Fibroblast of lung (primary cell): Measurements from ENCODE around the gene ARID1B.

Experiments
- EZH2 ChIP-seq: IDR thresholded peaks from 2 replicates; pipeline ENCODE4 v1.5.1; 2012; ENCODE audit warnings: low read length, control low read depth, mild to moderate bottlenecking; ENCODE audit errors: missing control alignments
- TF ChIP-seq, protein P1 (sequence below), 2 donors: IDR thresholded peaks in 1 of 2; conservative IDR thresholded peaks in 1 of 2; 1 replicate in 1 of 2; 2 replicates in 1 of 2; pipeline ENCODE4 v1.5.1; 2011 to 2012; ENCODE audit warnings: low read length in 2 of 2, control low read depth in 1 of 2, inconsistent platforms in 1 of 2, low read depth in 1 of 2, mild to moderate bottlenecking in 1 of 2

GRCh38 chr6:157229132-157229618 lies 452.0 kb downstream of the ARID1B start:
- TF ChIP-seq, protein P1, sequence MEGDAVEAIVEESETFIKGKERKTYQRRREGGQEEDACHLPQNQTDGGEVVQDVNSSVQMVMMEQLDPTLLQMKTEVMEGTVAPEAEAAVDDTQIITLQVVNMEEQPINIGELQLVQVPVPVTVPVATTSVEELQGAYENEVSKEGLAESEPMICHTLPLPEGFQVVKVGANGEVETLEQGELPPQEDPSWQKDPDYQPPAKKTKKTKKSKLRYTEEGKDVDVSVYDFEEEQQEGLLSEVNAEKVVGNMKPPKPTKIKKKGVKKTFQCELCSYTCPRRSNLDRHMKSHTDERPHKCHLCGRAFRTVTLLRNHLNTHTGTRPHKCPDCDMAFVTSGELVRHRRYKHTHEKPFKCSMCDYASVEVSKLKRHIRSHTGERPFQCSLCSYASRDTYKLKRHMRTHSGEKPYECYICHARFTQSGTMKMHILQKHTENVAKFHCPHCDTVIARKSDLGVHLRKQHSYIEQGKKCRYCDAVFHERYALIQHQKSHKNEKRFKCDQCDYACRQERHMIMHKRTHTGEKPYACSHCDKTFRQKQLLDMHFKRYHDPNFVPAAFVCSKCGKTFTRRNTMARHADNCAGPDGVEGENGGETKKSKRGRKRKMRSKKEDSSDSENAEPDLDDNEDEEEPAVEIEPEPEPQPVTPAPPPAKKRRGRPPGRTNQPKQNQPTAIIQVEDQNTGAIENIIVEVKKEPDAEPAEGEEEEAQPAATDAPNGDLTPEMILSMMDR (conservative IDR thresholded peaks at IDR 0.05 in 1 of 2, IDR thresholded peaks at IDR 0.05 in 1 of 2; ENCODE audit: low read depth in 1 of 2, low read length in 2 of 2) = no peak
- no peak for TF ChIP-seq EZH2
